ENCODE results near the gene FHOD1.

The FHOD1 gene

GRCh38 chr16:67247192-67248072, at the start of gene FHOD1:
Gene FHOD1, minus strand, starts transcription at chr16:67247481. Its CDS starts 71 bp downstream, at chr16:67247410.
- Mint-ChIP-seq H3K9me3 (ENCODE audit: low read depth) (no peaks in the 10 kb centered on the region), H3K27me3 (no peaks in the 10 kb centered on the region), H3K4me1 (ENCODE audit: low read depth) (peaks cover 39% of the 10 kb centered on the region), H3K36me3 (no peaks in the 10 kb centered on the region), H3K4me3 (peak within 1 kb of the TSS; percentile 87), H3K27ac (peak within 1 kb of the TSS; percentile 86)

DNA sequence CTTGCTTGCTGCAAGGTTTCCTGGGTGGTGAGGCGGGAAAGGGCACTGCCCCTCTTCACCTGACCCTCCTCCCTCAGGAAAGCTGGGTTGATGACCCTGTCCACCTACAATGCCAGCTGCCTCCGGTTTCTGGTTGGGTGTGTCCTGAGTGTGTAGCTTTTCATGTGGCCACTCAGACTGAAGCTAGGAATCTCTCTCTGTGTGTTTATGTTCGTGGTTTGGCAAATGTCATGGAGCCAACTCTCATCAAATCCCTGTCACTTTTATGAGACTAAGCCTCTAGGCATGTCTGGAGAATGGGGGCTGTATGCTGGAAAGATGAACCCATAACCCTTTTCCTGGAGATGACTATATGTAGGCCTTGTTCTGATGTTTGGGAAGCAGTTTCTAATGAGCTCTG, 49.1 kb upstream of the FHOD1 start:
- H3K4me3 Mint-ChIP-seq = no peak overlapping the region
- no peaks in the 10 kb centered on the region for H3K36me3 Mint-ChIP-seq
- H3K9me3 Mint-ChIP-seq (ENCODE audit: low read depth) = no peaks in the 10 kb centered on the region
- H3K27ac Mint-ChIP-seq = no peak overlapping the region
- no peaks in the 10 kb centered on the region for H3K27me3 Mint-ChIP-seq
- no peaks in the 10 kb centered on the region for H3K4me1 Mint-ChIP-seq (ENCODE audit: low read depth)

DNA sequence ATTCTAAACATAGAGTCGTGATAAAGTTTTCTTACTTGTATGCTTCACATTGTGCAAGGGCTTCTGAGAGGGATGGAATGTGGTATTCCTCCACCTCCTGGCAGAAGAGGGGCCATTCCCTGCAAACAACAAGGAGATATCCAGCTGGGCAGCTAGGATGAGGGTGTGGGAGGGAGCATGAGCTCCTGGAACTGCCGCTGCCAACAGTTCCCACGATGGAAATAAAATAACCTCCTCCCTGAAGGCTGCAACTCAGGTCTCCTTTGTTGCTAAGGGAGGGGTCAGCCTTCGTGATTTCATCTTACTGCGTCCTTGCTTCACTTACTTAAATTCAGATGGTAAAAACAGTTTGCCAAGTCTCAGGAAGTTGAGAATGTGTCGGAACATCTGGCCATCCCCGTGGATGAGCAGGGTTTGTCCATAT, 47.7 kb upstream of the FHOD1 start:
- H3K27ac Mint-ChIP-seq = no peak overlapping the region
- no peaks in the 10 kb centered on the region for H3K27me3 Mint-ChIP-seq
- H3K36me3 Mint-ChIP-seq = no peaks in the 10 kb centered on the region

GRCh38 chr16:67294171-67294757, 47.0 kb upstream of the FHOD1 start:
- Mint-ChIP-seq H3K4me3 (no peak overlapping the region), H3K9me3 (ENCODE audit: low read depth) (no peaks in the 10 kb centered on the region), H3K36me3 (no peaks in the 10 kb centered on the region), H3K4me1 (ENCODE audit: low read depth) (peaks cover 2% of the 10 kb centered on the region), H3K27ac (no peak overlapping the region), H3K27me3 (no peaks in the 10 kb centered on the region)

More for the DNA sequence above, 47.7 kb upstream of the FHOD1 start:
- H3K4me3 Mint-ChIP-seq = no peak overlapping the region
- no peaks in the 10 kb centered on the region for H3K4me1 Mint-ChIP-seq (ENCODE audit: low read depth)
- H3K9me3 Mint-ChIP-seq (ENCODE audit: low read depth) = no peaks in the 10 kb centered on the region

DNA sequence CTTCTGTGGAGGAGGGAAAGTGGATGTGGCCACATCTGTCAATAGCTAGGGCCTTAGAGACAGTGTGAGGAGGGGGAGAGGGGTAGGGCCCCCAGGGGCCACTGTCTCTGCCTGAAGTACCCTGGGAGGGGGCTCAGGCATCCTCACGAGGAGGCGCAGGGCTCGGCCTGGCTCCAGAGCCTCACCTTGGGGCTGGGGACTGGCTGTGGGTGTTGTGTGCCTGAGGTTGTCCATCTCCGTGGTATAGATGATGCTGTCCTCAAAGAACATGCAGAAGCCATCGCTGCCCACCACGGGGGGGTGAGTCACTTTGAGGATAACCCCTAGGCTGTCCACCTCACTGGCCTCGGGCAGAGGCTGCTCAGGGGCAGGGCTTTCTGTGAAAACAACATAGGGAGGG, 44.2 kb upstream of the FHOD1 start:
- Mint-ChIP-seq H3K4me1 (ENCODE audit: low read depth) (peaks cover 2% of the 10 kb centered on the region), H3K27ac (no peak overlapping the region), H3K9me3 (ENCODE audit: low read depth) (no peaks in the 10 kb centered on the region), H3K36me3 (peaks cover 2% of the 10 kb centered on the region), H3K4me3 (no peak overlapping the region), H3K27me3 (no peaks in the 10 kb centered on the region)

GRCh38 chr16:67287960-67288359, 40.7 kb upstream of the FHOD1 start:
- Mint-ChIP-seq H3K27me3 (no peaks in the 10 kb centered on the region), H3K4me3 (no peak overlapping the region), H3K27ac (no peak overlapping the region), H3K36me3 (peaks cover 5% of the 10 kb centered on the region), H3K4me1 (ENCODE audit: low read depth) (peaks cover 4% of the 10 kb centered on the region), H3K9me3 (ENCODE audit: low read depth) (no peaks in the 10 kb centered on the region)

DNA sequence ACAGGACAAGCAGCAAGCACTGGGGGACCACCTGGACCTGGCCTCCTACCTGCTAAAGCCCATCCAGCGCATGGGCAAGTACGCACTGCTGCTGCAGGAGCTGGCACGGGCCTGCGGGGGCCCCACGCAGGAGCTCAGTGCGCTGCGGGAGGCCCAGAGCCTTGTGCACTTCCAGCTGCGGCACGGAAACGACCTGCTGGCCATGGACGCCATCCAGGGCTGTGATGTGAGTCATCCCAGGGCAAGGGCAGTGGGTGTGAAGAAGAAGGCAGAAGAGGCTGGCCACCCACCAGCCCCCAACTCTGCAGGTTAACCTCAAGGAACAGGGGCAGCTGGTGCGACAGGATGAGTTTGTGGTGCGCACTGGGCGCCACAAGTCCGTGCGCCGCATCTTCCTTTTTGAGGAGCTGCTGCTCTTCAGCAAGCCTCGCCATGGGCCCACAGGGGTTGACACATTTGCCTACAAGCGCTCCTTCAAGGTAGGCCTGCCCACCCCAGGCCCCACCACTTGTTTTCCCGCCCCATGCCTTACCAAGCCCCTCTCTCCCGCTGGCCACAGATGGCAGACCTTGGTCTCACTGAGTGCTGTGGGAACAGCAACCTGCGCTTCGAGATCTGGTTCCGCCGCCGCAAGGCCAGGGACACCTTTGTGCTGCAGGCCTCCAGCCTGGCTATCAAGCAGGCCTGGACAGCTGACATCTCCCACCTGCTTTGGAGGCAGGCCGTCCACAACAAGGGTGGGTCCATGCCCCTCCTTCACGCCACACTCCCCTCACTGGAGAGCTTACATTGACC, 39.4 kb upstream of the FHOD1 start:
- H3K4me1 Mint-ChIP-seq (ENCODE audit: low read depth) = peaks cover 4% of the 10 kb centered on the region
- H3K27ac Mint-ChIP-seq = no peak overlapping the region
- peaks cover 5% of the 10 kb centered on the region for H3K36me3 Mint-ChIP-seq
- H3K9me3 Mint-ChIP-seq (ENCODE audit: low read depth) = no peaks in the 10 kb centered on the region
- H3K4me3 Mint-ChIP-seq = no peak overlapping the region
- H3K27me3 Mint-ChIP-seq = no peaks in the 10 kb centered on the region

DNA sequence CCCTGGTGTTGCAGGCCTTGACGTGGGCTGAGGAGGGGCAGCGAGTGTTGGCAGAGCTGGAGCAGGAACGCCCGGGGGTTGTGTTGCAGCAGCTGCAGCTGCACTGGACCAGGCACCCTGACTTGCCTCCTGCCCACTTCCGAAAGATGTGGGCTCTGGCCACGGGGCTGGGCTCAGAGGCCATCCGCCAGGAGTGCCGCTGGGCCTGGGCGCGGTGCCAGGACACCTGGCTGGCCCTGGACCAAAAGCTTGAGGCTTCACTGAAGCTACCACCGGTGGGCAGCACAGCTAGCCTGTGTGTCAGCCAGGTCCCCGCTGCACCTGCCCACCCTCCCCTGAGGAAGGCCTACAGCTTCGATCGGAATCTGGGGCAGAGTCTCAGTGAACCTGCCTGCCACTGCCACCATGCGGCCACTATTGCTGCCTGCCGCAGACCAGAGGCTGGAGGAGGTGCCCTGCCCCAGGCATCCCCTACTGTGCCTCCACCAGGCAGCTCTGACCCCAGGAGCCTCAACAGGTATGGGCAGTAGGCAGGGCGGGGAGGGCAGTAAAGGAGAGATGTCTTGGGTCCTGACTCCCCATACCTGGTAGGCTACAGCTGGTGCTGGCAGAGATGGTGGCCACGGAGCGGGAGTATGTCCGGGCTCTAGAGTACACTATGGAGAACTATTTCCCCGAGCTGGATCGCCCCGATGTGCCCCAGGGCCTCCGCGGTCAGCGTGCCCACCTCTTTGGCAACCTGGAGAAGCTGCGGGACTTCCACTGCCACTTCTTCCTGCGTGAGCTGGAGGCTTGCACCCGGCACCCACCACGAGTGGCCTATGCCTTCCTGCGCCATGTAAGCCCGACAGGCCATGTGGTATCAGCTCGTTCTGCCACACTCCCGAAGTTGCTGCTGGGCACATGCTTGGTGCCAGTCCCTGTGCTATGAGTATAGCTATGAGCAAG, 37.7 kb upstream of the FHOD1 start:
- peaks cover 5% of the 10 kb centered on the region for H3K36me3 Mint-ChIP-seq
- H3K4me3 Mint-ChIP-seq = no peak overlapping the region
- no peak overlapping the region for H3K27ac Mint-ChIP-seq
- peaks cover 6% of the 10 kb centered on the region for H3K4me1 Mint-ChIP-seq (ENCODE audit: low read depth)
- no peaks in the 10 kb centered on the region for H3K9me3 Mint-ChIP-seq (ENCODE audit: low read depth)
- no peaks in the 10 kb centered on the region for H3K27me3 Mint-ChIP-seq

- no peaks in the 10 kb centered on the region for H3K9me3 Mint-ChIP-seq (ENCODE audit: low read depth)
- peaks cover 4% of the 10 kb centered on the region for H3K4me1 Mint-ChIP-seq (ENCODE audit: low read depth)
- H3K36me3 Mint-ChIP-seq = peaks cover 5% of the 10 kb centered on the region
- no peak overlapping the region for H3K4me3 Mint-ChIP-seq
- no peak overlapping the region for H3K27ac Mint-ChIP-seq
- H3K27me3 Mint-ChIP-seq = no peaks in the 10 kb centered on the region
Observed at GRCh38 chr16:67283826-67284555, 36.7 kb upstream of the FHOD1 start.

- peak overlapping the region; percentile 18 for H3K27ac Mint-ChIP-seq
Observed at GRCh38 chr16:67283039-67283825, 36.0 kb upstream of the FHOD1 start.

GRCh38 chr16:67282447-67282805, 35.1 kb upstream of the FHOD1 start:
- Mint-ChIP-seq H3K27me3 (no peaks in the 10 kb centered on the region), H3K27ac (no peak overlapping the region), H3K4me1 (ENCODE audit: low read depth) (peaks cover 9% of the 10 kb centered on the region), H3K4me3 (no peak overlapping the region), H3K9me3 (ENCODE audit: low read depth) (no peaks in the 10 kb centered on the region), H3K36me3 (peaks cover 5% of the 10 kb centered on the region)

More at GRCh38 chr16:67283039-67283825, 36.0 kb upstream of the FHOD1 start:
- peaks cover 6% of the 10 kb centered on the region for H3K4me1 Mint-ChIP-seq (ENCODE audit: low read depth)
- H3K27me3 Mint-ChIP-seq = no peaks in the 10 kb centered on the region
- peaks cover 5% of the 10 kb centered on the region for H3K36me3 Mint-ChIP-seq
- H3K4me3 Mint-ChIP-seq = no peak overlapping the region
- no peaks in the 10 kb centered on the region for H3K9me3 Mint-ChIP-seq (ENCODE audit: low read depth)

DNA sequence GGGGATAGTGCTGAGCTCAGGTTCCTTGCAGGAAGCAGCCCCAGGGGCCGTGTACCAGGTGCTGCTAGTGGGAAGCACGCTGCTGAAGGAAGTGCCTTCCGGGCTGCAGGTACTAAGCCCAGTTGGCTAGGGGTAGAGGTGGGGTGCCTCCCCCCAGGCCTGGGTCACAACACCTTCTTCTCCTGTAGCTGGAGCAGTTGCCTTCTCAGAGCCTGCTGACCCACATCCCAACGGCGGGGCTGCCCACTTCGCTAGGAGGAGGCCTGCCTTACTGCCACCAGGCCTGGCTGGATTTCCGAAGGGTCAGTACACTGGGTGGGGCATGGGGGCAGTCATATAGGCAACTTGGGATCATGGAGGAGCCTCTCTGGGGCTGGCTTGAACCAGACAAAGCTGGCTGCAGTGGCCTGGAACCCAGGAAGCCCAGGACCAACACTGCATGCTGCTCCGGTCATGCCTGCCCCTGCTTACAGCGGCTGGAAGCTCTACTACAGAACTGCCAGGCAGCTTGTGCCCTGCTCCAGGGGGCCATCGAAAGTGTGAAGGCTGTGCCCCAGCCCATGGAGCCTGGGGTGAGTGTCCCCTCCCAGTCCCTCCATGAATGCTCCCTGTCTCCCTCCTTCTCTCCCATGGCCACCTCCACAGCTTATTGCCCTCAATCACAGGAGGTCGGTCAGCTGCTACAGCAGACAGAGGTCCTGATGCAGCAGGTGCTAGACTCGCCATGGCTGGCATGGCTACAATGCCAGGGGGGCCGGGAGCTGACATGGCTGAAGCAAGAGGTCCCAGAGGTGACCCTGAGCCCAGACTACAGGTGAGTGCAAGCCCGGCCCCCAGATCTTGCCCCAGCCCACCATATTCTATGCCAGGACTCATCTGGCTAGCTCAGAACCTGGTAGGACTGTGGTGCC, 34.5 kb upstream of the FHOD1 start:
- H3K9me3 Mint-ChIP-seq (ENCODE audit: low read depth) = no peaks in the 10 kb centered on the region
- H3K4me3 Mint-ChIP-seq = no peak overlapping the region
- peaks cover 9% of the 10 kb centered on the region for H3K4me1 Mint-ChIP-seq (ENCODE audit: low read depth)
- H3K36me3 Mint-ChIP-seq = peaks cover 3% of the 10 kb centered on the region
- H3K27ac Mint-ChIP-seq = no peak overlapping the region
- H3K27me3 Mint-ChIP-seq = no peaks in the 10 kb centered on the region
